ENCODE measurements around the gene ZNHIT2.

The ZNHIT2 gene

DNA sequence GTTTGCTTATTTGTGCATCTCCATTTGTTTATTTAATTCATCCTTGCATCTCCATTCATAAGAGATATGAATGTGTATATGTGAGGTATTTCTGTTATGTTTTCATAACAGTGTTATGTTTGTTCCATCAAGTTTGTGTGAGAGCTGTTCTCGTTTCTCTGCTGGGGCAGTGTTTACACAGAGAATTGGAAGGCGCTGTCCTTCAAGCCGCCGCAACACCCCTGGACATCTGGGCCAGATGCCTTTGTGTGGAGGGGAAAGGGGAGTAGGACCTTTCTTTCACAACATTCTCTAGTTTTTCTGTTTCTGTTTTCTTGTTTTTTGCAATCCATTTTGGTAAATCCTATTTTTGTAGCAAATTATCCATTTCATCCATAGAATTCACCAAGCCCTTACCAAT is 12.9 kb downstream of the ZNHIT2 start:
- Histone ChIP-seq H3K27me3 (no peaks in the 10 kb centered on the region), H3K4me1 (no peaks in the 10 kb centered on the region), H3K4me3 (no peak overlapping the region), H3K27ac (no peak overlapping the region), H4K20me1 (peaks cover 0 to 99% (median 35%) of the 10 kb centered on the region in 11 experiments; a peak in 12 of 22 replicates), H3K4me2 (no peak overlapping the region), H3K9me3 (replicated peaks in 1 of 11) (no peaks in the 10 kb centered on the region), H3K36me3 (peaks cover 48 to 98% (median 69%) of the 10 kb centered on the region in 11 experiments), H3K9ac (no peak overlapping the region; a peak in 1 of 22 replicates)
- TF ChIP-seq Cebpa-rat (IDR thresholded peaks at IDR 0.05) = no peak

DNA sequence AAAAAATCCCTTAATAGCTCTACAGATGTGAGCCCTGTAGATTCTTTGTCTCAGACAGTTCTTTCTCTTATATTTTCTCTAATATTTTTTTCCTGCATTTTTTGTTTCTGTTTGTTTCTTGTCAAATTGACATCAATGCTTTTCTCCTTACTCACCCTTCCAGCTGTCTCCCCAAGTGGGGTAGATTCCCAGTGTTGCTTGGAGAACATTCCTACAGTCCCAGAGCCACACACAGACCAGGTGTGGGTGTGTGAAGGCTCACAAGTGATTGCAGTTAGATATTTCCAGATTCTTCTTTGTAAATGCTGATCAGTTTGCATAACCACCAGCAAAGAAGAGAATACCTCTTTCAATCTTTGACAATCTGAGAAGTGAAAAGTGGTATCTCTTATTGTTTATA is 14.0 kb downstream of the ZNHIT2 start:
- H3K36me3 ChIP-seq = peaks cover 39 to 98% (median 61%) of the 10 kb centered on the region in 11 experiments
- no peak overlapping the region for H3K4me2 ChIP-seq
- H3K9me3 ChIP-seq (replicated peaks in 1 of 11) = no peaks in the 10 kb centered on the region
- peaks cover 0 to 96% (median 30%) of the 10 kb centered on the region in 11 experiments; a peak in 11 of 22 replicates for H4K20me1 ChIP-seq
- no peak overlapping the region for H3K4me3 ChIP-seq
- H3K4me1 ChIP-seq = peaks cover 0 to 7% (median 0%) of the 10 kb centered on the region in 10 experiments; a peak in 1 of 20 replicates
- no peak for TF ChIP-seq Cebpa-rat (IDR thresholded peaks at IDR 0.05)
- H3K27me3 ChIP-seq = no peaks in the 10 kb centered on the region
- peak overlapping the region in 1 of 11 experiments; percentile 37; a peak in 2 of 22 replicates for H3K9ac ChIP-seq
- H3K27ac ChIP-seq = no peak overlapping the region

DNA sequence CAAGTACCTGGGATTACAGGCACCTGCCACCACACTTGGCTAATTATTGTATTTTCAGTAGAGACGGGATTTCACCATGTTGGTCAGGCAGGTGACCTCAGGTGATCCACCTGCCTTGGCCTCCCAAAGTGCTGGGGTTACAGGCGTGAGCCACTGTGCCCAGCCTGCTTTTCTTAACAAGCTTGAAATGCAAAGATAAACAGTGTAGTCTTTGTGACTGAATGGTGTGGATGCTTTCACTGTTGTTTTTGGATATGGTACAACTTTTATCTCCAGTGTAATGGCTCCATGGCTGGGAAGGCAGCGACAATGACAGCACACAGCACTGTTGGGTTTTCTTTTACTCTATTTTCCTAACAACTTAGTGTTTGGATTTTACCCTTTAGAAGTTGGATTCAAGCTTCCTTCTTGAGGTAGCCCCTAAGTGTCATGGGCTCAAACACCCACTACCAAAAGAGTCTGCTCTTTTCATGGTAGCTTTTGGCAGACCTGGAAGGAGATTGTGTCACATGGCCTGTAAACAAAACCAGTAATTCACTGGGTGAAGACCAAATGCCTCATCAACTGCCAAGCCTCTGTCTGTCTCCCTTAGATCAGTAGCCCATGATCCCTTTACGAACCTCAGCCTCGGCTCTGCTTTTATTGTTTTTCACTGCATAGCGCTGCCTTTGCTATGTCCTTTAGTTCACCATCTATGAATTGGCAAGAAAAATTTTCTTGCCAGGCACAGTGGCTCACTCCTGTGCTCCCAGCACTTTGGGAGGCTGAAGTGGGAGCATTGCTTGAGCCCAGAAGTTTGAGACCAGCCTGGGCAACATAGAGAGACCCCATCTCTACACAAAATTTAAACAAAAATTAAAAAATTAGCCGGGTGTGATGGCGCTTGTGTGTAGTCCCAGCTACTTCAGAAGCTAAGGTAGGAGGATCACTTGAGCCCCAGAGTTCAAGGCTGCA is 15.1 kb downstream of the ZNHIT2 start:
- Histone ChIP-seq H3K9me3 (replicated peaks in 1 of 11) (no peaks in the 10 kb centered on the region), H3K4me2 (no peak overlapping the region), H3K36me3 (peaks cover 32 to 98% (median 61%) of the 10 kb centered on the region in 11 experiments), H3K27me3 (no peaks in the 10 kb centered on the region), H3K27ac (no peak overlapping the region), H3K4me1 (peaks cover 1 to 9% (median 4%) of the 10 kb centered on the region in 10 experiments; a peak in 17 of 20 replicates), H3K4me3 (no peak overlapping the region), H3K9ac (peak overlapping the region in 1 of 11 experiments; percentile 37; a peak in 2 of 22 replicates), H4K20me1 (peaks cover 0 to 94% (median 25%) of the 10 kb centered on the region in 11 experiments; a peak in 11 of 22 replicates)
- no peak for TF ChIP-seq Cebpa-rat (IDR thresholded peaks at IDR 0.05)

DNA sequence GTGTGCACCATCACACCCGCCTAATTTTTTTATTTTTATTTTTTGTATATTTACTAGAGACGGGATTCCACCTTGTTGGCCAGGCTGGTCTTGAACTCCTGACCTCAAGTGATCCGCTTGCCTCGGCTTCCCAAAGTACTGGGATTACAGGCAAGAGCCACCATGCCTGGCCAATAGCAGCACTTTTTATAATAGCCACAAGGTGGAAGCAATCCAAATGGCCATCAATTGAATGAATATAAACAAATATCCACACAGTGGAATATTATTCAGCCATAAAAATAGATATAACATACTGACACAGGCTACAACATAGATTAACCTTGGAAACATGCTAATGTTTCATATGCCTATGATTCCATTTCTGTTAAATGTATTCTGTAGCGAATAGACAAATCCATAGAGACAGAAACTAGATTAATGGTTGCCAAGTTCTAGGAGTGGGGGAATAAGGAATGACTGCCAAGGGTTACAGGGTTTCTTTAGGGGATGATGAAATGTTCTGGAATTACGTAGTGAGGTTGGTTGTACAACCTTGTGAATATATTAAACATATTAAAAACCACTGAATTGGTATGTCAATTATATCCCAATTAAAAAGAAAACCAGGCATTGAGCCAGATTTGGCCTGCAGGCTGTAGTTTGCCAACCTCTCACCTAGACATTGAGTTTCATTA is 16.7 kb downstream of the ZNHIT2 start:
- no peak overlapping the region for H3K4me3 ChIP-seq
- H3K36me3 ChIP-seq = peaks cover 28 to 88% (median 57%) of the 10 kb centered on the region in 11 experiments; a peak in 20 of 22 replicates
- TF ChIP-seq Cebpa-rat (IDR thresholded peaks at IDR 0.05) = no peak
- peaks cover 8 to 17% (median 11%) of the 10 kb centered on the region in 10 experiments for H3K4me1 ChIP-seq
- H3K4me2 ChIP-seq = no peak overlapping the region
- H4K20me1 ChIP-seq = peaks cover 0 to 85% (median 23%) of the 10 kb centered on the region in 11 experiments; a peak in 10 of 22 replicates
- no peak overlapping the region for H3K9ac ChIP-seq
- no peaks in the 10 kb centered on the region for H3K27me3 ChIP-seq
- H3K27ac ChIP-seq = no peak overlapping the region
- H3K9me3 ChIP-seq (replicated peaks in 1 of 11) = no peaks in the 10 kb centered on the region

DNA sequence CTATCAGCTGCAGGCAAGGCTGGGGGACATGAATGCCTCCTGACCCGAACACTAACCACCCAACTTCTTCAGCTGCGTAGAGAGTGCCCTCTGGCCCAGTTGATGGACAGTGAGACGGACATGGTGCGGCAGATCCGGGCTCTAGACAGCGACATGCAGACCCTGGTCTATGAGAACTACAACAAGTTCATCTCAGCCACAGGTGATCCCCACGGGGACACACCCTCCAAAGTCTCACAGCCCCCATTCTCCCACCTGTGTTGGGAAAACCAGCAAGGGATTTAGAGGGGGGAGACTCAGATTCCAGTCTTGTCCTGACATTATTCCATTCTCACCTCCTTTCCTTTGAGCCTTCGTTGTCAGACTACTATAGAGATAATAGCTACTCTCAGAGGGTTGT is 20.6 kb downstream of the ZNHIT2 start:
- Histone ChIP-seq H3K9me3 (replicated peaks in 1 of 11) (no peaks in the 10 kb centered on the region), H3K9ac (peak overlapping the region; percentile 70 to 94 (median 90); a peak in 21 of 22 replicates), H3K4me2 (peak overlapping the region; percentile 82 to 97 (median 90)), H4K20me1 (peaks cover 0 to 46% (median 7%) of the 10 kb centered on the region in 11 experiments; a peak in 7 of 22 replicates), H3K4me1 (peaks cover 8 to 21% (median 13%) of the 10 kb centered on the region in 10 experiments), H3K36me3 (peaks cover 6 to 49% (median 30%) of the 10 kb centered on the region in 11 experiments; a peak in 16 of 22 replicates), H3K27me3 (no peaks in the 10 kb centered on the region), H3K4me3 (peak overlapping the region; percentile 68 to 88 (median 78); a peak in 19 of 20 replicates), H3K27ac (peak overlapping the region in 4 of 11 experiments; percentile 31 to 47 (median 36); a peak in 6 of 22 replicates)
- TF ChIP-seq Cebpa-rat (IDR thresholded peaks at IDR 0.05) = no peak

DNA sequence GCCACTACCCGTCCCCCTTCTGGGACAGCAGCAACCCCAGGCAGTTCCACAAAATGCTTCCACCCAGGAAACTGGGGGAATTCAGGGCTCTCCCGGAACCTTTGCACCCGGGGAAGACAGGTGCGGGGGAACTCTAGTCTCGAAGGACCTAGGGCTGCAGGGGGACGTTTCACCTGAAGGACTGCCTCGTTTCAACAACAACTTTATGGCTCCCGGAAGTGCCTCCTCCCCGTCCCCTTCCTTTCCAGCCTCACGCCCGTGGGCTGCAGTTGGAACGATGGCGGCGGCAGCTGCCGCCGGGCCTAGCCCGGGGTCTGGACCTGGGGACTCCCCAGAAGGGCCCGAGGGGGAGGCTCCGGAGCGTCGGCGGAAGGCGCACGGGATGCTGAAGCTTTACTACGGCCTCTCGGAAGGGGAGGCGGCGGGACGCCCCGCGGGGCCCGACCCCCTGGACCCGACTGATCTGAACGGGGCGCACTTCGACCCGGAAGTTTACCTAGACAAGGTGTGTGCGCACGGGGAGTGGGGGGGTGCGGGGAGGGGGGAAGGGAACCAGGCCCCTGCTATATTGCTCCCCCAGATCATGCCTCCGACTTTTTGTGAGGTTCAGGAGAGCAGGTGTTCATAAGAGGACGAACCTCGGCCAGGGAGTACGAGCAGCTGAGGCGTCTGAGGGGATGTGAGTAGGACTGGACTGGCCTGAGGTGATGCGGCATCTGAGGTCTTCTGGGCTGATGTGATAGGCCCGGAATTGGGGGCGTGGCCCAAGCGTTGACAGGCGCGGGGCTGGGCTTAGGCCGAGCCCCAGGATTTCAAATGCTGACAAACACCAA is 21.3 kb downstream of the ZNHIT2 start, which contains the start of gene VPS51:
VPS51 (plus strand) TSS at position 241 of the 833 bp plus-strand sequence; CDS start at position 278, 37 bp downstream.
- Histone ChIP-seq H3K27ac (peak within 1 kb of the TSS; percentile 81 to 93 (median 87)), H3K36me3 (peaks cover 6 to 42% (median 25%) of the 10 kb centered on the region in 11 experiments; a peak in 16 of 22 replicates), H3K27me3 (no peaks in the 10 kb centered on the region), H3K4me3 (peak within 1 kb of the TSS; percentile 68 to 88 (median 78)), H3K4me2 (peak within 1 kb of the TSS; percentile 82 to 97 (median 90)), H3K9me3 (replicated peaks in 1 of 11) (no peaks in the 10 kb centered on the region), H3K9ac (peak within 1 kb of the TSS; percentile 86 to 94 (median 90)), H4K20me1 (peaks cover 0 to 39% (median 4%) of the 10 kb centered on the region in 11 experiments; a peak in 7 of 22 replicates), H3K4me1 (peaks cover 8 to 21% (median 13%) of the 10 kb centered on the region in 10 experiments)
- no peak for TF ChIP-seq Cebpa-rat (IDR thresholded peaks at IDR 0.05)

DNA sequence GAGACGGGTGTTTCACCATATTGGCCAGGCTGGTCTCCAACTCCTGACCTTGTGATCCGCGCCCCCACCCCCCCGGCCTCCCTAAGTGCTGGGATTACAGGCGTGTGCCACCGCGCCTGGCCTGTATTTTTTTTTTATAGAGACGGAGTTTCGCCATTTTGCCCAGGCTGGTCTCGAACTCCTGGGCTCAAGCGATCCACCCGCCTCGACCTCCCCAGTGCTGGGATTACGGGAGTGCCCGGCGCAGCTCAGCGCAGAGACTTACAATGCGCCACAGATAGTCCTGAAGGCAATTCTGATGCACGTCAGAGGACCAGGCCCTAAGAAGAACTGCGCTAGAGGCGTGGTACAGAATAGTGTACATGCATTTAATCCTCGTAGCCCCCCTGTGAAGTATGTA is 22.1 kb downstream of the ZNHIT2 start:
- Histone ChIP-seq H3K27me3 (no peaks in the 10 kb centered on the region), H3K4me3 (peak overlapping the region in 7 of 10 experiments; percentile 73 to 88 (median 79); a peak in 9 of 20 replicates), H3K9ac (peak overlapping the region; percentile 86 to 94 (median 90); a peak in 18 of 22 replicates), H3K4me2 (peak overlapping the region; percentile 82 to 97 (median 90); a peak in 21 of 22 replicates), H4K20me1 (peaks cover 0 to 32% (median 0%) of the 10 kb centered on the region in 11 experiments; a peak in 4 of 22 replicates), H3K36me3 (peaks cover 8 to 36% (median 19%) of the 10 kb centered on the region in 11 experiments; a peak in 16 of 22 replicates), H3K4me1 (peaks cover 8 to 21% (median 15%) of the 10 kb centered on the region in 10 experiments), H3K9me3 (replicated peaks in 1 of 11) (no peaks in the 10 kb centered on the region), H3K27ac (peak overlapping the region; percentile 81 to 93 (median 87); a peak in 20 of 22 replicates)
- TF ChIP-seq Cebpa-rat (IDR thresholded peaks at IDR 0.05) = no peak

Measured in BLaER1 treated with 17β-estradiol and CSF1 and Interleukin-3, amounts not matched to agents 10 nM and 100 nM (cell line).